Subcutaneous adipose tissue (tissue), 4 donors: Measurements from ENCODE around the gene KCNIP4. TPM values are rescaled to one million over a fixed set of nuclear protein-coding genes. Genes with fewer than 3 reads are reported as not detected.

Source experiments
- CTCF ChIP-seq: fragments of 450-650 bp; IDR thresholded peaks from one replicate; pipeline ENCODE4 v1.5.1; 2016; ENCODE audit warnings: low read depth, mild to moderate bottlenecking, control low read depth, antibody characterized with exemption, moderate library complexity
- total RNA-seq, 4 donors: library from RNA; depleted of rRNA; stranded (reverse); fragments of >200 nt; gene quantifications; one replicate each; pipeline ENCODE4 v1.1.0, GENCODE V29; 2016

Gene KCNIP4
- total RNA-seq, 4 donors from 2014 or later, result 0.34 TPM; not detected in 3

- TF ChIP-seq CTCF, result no peak
Measured at GRCh38 chr4:20944451-20944850, 1004.1 kb downstream of the KCNIP4 start.

- no peak for TF ChIP-seq CTCF
Measured at GRCh38 chr4:20938204-20938603, 1010.4 kb downstream of the KCNIP4 start.

- no peak for TF ChIP-seq CTCF
Measured at GRCh38 chr4:20926529-20926928, 1022.0 kb downstream of the KCNIP4 start.

GRCh38 chr4:20925176-20925575 is 1023.4 kb downstream of the KCNIP4 start:
- TF ChIP-seq CTCF, result no peak

GRCh38 chr4:20922962-20923361 is 1025.6 kb downstream of the KCNIP4 start:
- TF ChIP-seq CTCF, result no peak

GRCh38 chr4:20916106-20916505 is 1032.5 kb downstream of the KCNIP4 start:
- TF ChIP-seq CTCF, result no peak

GRCh38 chr4:20904966-20905365 is 1043.6 kb downstream of the KCNIP4 start:
- TF ChIP-seq CTCF, result no peak

GRCh38 chr4:20901851-20902250 is 1046.7 kb downstream of the KCNIP4 start:
- TF ChIP-seq CTCF, result no peak
